Measurements from ENCODE around the gene NGF. TPM values are rescaled to one million over a fixed set of nuclear protein-coding genes. Genes with fewer than 3 reads are reported as not detected.

NGF gene
- total RNA-seq, 3 donors from 2014 or later (not counting 1 experiment from before 2014, with no cell fraction given): not detected

Other genes starting within 250 kb of the NGF start
- gene TSPAN2, start 248.7 kb downstream of the NGF start, total RNA-seq: 10 to 100 TPM; 17.1 to 41.4 (median 28.6) TPM